ENCODE data around the gene FRAT2. TPM values are rescaled to one million over a fixed set of nuclear protein-coding genes. Genes with fewer than 3 reads are reported as not detected.
A peak's percentile ranks its signal among the peaks of the same experiment; 100 is the strongest.

Gene FRAT2
- total RNA-seq, 4 donors from 2014 or later: 18.7 to 27.8 (median 19.6) TPM

- no peak for DNase-seq (ENCODE audit: extremely low spot score)
- H3K4me1 ChIP-seq: peaks cover 37 to 66% (median 64%) of the 10 kb centered on the region in 4 donors
- H3K4me3 ChIP-seq: peak overlapping the region; percentile 77 to 91 (median 84)
- no peaks in the 10 kb centered on the region for H3K9me3 ChIP-seq
- 3% methylated on average over 20 of the region's 25 CpGs for WGBS
- intact Hi-C loops (cut with DNase I): loop anchor here (2.0 kb wide), 1 partner anchor 66 kb away; the partner anchor contains the start of gene RRP12
- peak overlapping the region; percentile 83 to 97 (median 91) for H3K27ac ChIP-seq (replicated peaks in 1 of 4)
- no peaks in the 10 kb centered on the region for H3K27me3 ChIP-seq
- no peak for TF ChIP-seq EP300 (IDR thresholded peaks at IDR 0.05)
- no peak for TF ChIP-seq CTCF (IDR thresholded peaks at IDR 0.05)
- no peak for TF ChIP-seq POLR2AphosphoS5 (IDR thresholded peaks at IDR 0.05)
- TF ChIP-seq POLR2A (IDR thresholded peaks at IDR 0.05; ENCODE audit: low read depth): no peak
- H3K36me3 ChIP-seq: no peaks in the 10 kb centered on the region
Observed at GRCh38 chr10:97335188-97335619, 675 bp upstream of the FRAT2 start.

- Histone ChIP-seq H3K4me3 (peak overlapping the region; percentile 77 to 91 (median 84)), H3K27ac (replicated peaks in 1 of 4) (peak overlapping the region; percentile 83 to 97 (median 91)), H3K27me3 (no peaks in the 10 kb centered on the region), H3K36me3 (peaks cover 4 to 12% (median 6%) of the 10 kb centered on the region in 4 donors), H3K9me3 (no peaks in the 10 kb centered on the region), H3K4me1 (peaks cover 45 to 78% (median 75%) of the 10 kb centered on the region in 4 donors)
- WGBS: 4% methylated on average over 26 of the region's 89 CpGs
- no peak for DNase-seq (ENCODE audit: extremely low spot score)
- intact Hi-C loops (cut with DNase I): loop anchor here (2.0 to 5.0 kb wide), 2 partner anchors 41 to 67 kb away; partner anchors contain the start of genes ARHGAP19 and RRP12
- TF ChIP-seq EP300 (IDR thresholded peaks at IDR 0.05) (no peak), POLR2AphosphoS5 (IDR thresholded peaks at IDR 0.05) (peak; percentile 30 to 41)
Observed at GRCh38 chr10:97333601-97334369, 744 bp downstream of the FRAT2 start.

GRCh38 chr10:97333351-97333600, 1.3 kb downstream of the FRAT2 start:
- 18% methylated on average over 7 of the region's 7 CpGs for WGBS
- no peak for DNase-seq (ENCODE audit: extremely low spot score)
- Histone ChIP-seq H3K9me3 (no peaks in the 10 kb centered on the region), H3K27ac (replicated peaks in 1 of 4) (peak overlapping the region; percentile 83 to 97 (median 91)), H3K4me3 (peak overlapping the region; percentile 77 to 91 (median 84)), H3K27me3 (no peaks in the 10 kb centered on the region), H3K4me1 (peaks cover 45 to 82% (median 75%) of the 10 kb centered on the region in 4 donors), H3K36me3 (peaks cover 4 to 17% (median 10%) of the 10 kb centered on the region in 4 donors)
- intact Hi-C loops (cut with DNase I): loop anchor here (5.0 kb wide), 1 partner anchor 41 kb away; the partner anchor contains the start of gene ARHGAP19
- TF ChIP-seq CTCF (IDR thresholded peaks at IDR 0.05): no peak
- TF ChIP-seq POLR2AphosphoS5 (IDR thresholded peaks at IDR 0.05): no peak
- no peak for TF ChIP-seq EP300 (IDR thresholded peaks at IDR 0.05)
- no peak for TF ChIP-seq POLR2A (IDR thresholded peaks at IDR 0.05; ENCODE audit: low read depth)

GRCh38 chr10:97332591-97333350, 1.8 kb downstream of the FRAT2 start:
- no peak for DNase-seq (ENCODE audit: extremely low spot score)
- H3K4me3 ChIP-seq: peak overlapping the region; percentile 77 to 91 (median 84)
- TF ChIP-seq POLR2AphosphoS5 (IDR thresholded peaks at IDR 0.05): peak in 1 of 2 donors; percentile 40
- TF ChIP-seq EP300 (IDR thresholded peaks at IDR 0.05): no peak
- TF ChIP-seq POLR2A (IDR thresholded peaks at IDR 0.05; ENCODE audit: low read depth): no peak
- peak in 2 of 3 experiments; percentile 23 to 35 for TF ChIP-seq CTCF (IDR thresholded peaks at IDR 0.05)
- H3K27ac ChIP-seq (replicated peaks in 1 of 4): peak overlapping the region; percentile 83 to 97 (median 91)
- H3K4me1 ChIP-seq: peaks cover 45 to 80% (median 72%) of the 10 kb centered on the region in 4 donors
- intact Hi-C loops (cut with DNase I): loop anchor here (5.0 kb wide), 1 partner anchor 40 kb away; the partner anchor contains the start of gene ARHGAP19
- no peaks in the 10 kb centered on the region for H3K27me3 ChIP-seq
- peaks cover 4 to 20% (median 11%) of the 10 kb centered on the region in 4 donors for H3K36me3 ChIP-seq
- H3K9me3 ChIP-seq: no peaks in the 10 kb centered on the region
- 37% methylated on average over 18 of the region's 18 CpGs for WGBS

Measured in esophagus muscularis mucosa (tissue), 4 donors.